Ishikawa (cell line): ENCODE measurements around the gene CORO2B.

ENCODE experiments used
- CEBPB ChIP-seq: IDR thresholded peaks from 2 replicates; pipeline ENCODE4 v1.6.1; 2012
- CREB1 ChIP-seq: IDR thresholded peaks from 2 replicates; pipeline ENCODE4 v1.6.1; 2012; ENCODE audit warnings: low read depth
- EGR1 ChIP-seq: IDR thresholded peaks from 2 replicates; pipeline ENCODE4 v1.6.1; 2012
- EP300 ChIP-seq: IDR thresholded peaks from 2 replicates; pipeline ENCODE4 v1.6.1; 2012; ENCODE audit warnings: borderline replicate concordance
- FOXM1 ChIP-seq: IDR thresholded peaks from 2 replicates; pipeline ENCODE4 v1.6.1; 2012; ENCODE audit warnings: low read depth, borderline replicate concordance
- MAX ChIP-seq: IDR thresholded peaks from 2 replicates; pipeline ENCODE4 v1.6.1; 2012
- NFIC ChIP-seq: IDR thresholded peaks from 2 replicates; pipeline ENCODE4 v1.6.1; 2012
- RAD21 ChIP-seq: IDR thresholded peaks from 2 replicates; pipeline ENCODE4 v1.6.1; 2012; ENCODE audit warnings: low read depth
- TAF1 ChIP-seq: IDR thresholded peaks from 2 replicates; pipeline ENCODE4 v1.6.1; 2012; ENCODE audit warnings: low read depth, mild to moderate bottlenecking
- TCF12 ChIP-seq: IDR thresholded peaks from 2 replicates; pipeline ENCODE4 v1.6.1; 2012; ENCODE audit warnings: low read depth
- TEAD4 ChIP-seq: IDR thresholded peaks from 2 replicates; pipeline ENCODE4 v1.6.1; 2012
- USF1 ChIP-seq: IDR thresholded peaks from 2 replicates; pipeline ENCODE4 v1.6.1; 2012
- YY1 ChIP-seq: IDR thresholded peaks from 2 replicates; pipeline ENCODE4 v1.6.1; 2012; ENCODE audit warnings: low read depth
- ZBTB7A ChIP-seq: IDR thresholded peaks from 2 replicates; pipeline ENCODE4 v1.6.1; 2012; ENCODE audit warnings: low read depth
- TF ChIP-seq, protein P1 (sequence below): IDR thresholded peaks from 2 replicates; pipeline ENCODE4 v1.6.1; 2012; ENCODE audit warnings: low read depth, mild to moderate bottlenecking

The CORO2B gene

DNA sequence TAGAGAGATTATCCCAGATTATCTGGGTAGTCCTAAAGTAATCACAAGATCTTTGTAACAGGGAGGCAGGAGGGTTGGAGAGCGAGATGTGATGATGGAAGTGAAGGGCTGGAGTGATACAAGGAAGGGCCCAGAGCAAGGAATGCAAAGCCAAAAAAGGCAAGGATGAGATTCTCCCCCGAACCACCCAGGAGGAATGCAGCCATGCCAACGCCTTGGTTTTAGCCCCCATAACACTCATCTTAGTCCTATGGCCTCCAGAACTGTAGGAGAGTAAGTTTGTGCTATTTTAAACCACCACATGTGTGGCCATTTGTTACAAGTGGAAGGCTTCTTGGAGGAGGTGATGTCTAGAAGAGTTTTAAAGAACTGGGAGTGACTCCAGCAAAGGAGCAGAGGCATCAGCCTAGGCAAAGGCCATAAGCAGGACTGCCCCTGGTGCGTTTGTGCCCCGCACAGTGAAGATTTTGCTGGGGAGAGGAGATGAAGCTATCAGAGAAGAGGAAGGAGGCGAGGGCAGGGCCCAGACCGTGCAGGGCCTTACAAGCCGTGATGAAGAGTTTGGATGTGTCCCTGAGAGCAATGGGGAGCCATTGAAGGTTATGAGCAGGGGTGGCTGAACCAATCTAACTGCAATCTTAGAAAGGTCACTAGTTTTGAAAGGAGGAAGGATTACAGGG is 25.3 kb upstream of the CORO2B start:
- TF ChIP-seq USF1 (no peak), MAX (no peak), FOXM1 (no peak), EGR1 (no peak), NFIC (no peak)

- TF ChIP-seq MAX = no peak
- peak; percentile 85 for TF ChIP-seq RAD21
Observed at GRCh38 chr15:68553994-68554720, 24.6 kb upstream of the CORO2B start.

DNA sequence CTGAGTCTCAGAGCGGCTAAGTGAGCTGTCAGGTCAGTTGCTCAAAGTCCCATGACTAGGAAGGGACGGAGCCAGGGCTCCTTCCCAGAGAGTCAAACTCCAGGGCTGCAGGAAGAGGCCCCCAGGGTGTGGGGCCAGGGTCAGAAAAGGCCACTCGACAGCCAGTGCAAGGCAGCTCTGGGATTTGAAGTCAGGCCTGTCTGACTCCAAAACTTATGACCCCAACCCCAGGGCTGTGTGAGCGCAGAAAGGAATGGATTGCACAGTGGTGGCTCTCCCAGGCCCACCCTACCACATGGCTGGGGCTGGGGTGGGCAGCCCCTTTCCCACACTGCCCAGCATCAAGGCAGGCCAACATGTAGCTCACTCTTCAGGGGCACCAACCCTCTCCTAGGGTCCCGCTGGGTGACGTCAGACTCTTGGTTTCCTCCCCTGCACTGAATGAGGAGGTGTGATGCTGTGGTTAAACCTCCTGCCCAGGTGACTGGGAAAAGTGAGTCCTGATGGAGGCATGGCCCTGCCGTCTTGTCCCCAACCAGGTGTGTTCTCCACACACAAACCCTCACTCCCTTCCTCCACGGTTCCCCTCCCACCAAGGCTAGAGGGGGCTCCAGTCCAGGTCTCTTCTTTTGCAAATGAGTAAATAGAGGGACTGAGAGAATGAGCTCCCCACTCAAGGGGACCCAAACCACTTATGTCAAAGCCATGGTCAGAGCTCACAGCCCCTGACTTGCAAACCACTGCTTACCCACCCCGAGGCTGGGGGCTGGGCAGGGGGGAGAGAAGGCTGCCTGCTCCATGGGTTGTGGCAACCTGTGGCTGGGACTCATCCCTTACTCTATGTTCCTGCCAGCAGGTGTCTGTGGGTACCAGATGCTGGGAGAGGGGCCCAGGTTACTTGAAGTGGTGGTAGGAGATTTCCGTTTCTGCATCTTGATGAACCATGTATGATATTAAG is 23.8 kb upstream of the CORO2B start:
- TF ChIP-seq CREB1 = no peak
- no peak for TF ChIP-seq CEBPB
- no peak for TF ChIP-seq NFIC
- no peak for TF ChIP-seq TCF12
- TF ChIP-seq, protein P1, sequence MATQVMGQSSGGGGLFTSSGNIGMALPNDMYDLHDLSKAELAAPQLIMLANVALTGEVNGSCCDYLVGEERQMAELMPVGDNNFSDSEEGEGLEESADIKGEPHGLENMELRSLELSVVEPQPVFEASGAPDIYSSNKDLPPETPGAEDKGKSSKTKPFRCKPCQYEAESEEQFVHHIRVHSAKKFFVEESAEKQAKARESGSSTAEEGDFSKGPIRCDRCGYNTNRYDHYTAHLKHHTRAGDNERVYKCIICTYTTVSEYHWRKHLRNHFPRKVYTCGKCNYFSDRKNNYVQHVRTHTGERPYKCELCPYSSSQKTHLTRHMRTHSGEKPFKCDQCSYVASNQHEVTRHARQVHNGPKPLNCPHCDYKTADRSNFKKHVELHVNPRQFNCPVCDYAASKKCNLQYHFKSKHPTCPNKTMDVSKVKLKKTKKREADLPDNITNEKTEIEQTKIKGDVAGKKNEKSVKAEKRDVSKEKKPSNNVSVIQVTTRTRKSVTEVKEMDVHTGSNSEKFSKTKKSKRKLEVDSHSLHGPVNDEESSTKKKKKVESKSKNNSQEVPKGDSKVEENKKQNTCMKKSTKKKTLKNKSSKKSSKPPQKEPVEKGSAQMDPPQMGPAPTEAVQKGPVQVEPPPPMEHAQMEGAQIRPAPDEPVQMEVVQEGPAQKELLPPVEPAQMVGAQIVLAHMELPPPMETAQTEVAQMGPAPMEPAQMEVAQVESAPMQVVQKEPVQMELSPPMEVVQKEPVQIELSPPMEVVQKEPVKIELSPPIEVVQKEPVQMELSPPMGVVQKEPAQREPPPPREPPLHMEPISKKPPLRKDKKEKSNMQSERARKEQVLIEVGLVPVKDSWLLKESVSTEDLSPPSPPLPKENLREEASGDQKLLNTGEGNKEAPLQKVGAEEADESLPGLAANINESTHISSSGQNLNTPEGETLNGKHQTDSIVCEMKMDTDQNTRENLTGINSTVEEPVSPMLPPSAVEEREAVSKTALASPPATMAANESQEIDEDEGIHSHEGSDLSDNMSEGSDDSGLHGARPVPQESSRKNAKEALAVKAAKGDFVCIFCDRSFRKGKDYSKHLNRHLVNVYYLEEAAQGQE = no peak
- TF ChIP-seq TEAD4 = no peak
- TF ChIP-seq TAF1 = no peak
- TF ChIP-seq RAD21 = no peak
- no peak for TF ChIP-seq USF1

GRCh38 chr15:68555679-68556037 is 23.1 kb upstream of the CORO2B start:
- TF ChIP-seq YY1 = no peak
- no peak for TF ChIP-seq RAD21
- no peak for TF ChIP-seq TEAD4
- no peak for TF ChIP-seq CREB1
- TF ChIP-seq TAF1 = no peak
- no peak for TF ChIP-seq ZBTB7A
- no peak for TF ChIP-seq TCF12

GRCh38 chr15:68556139-68556990 is 22.4 kb upstream of the CORO2B start:
- TF ChIP-seq EP300 (no peak), RAD21 (no peak), NFIC (no peak), USF1 (no peak), CREB1 (no peak), ZBTB7A (no peak), MAX (no peak), CEBPB (no peak), FOXM1 (no peak), EGR1 (no peak), TEAD4 (no peak), TCF12 (no peak), YY1 (no peak), TAF1 (no peak)
- TF ChIP-seq, protein P1 = no peak
